HCT116 (cell line): ENCODE measurements around the gene CACNG6. TPM values are rescaled to one million over a fixed set of nuclear protein-coding genes. Genes with fewer than 3 reads are reported as not detected.

Source experiments
- ATAC-seq: fragments of 200-7000 bp; cut with Tn5 transposase; 2 replicates; pipeline ENCODE4 v1.9.1; 2020; ENCODE audit warnings: mild to moderate bottlenecking, moderate library complexity
- BruUV-seq: library from RNA; stranded (reverse); fragments of 400-500 nt; replicated peaks from 2 replicates; lab custom pipeline; 2021; lab: Mats Ljungman, UMichigan
- CTCF ChIA-PET: fragments of 300-600 bp; sonication (Branson Sonifier 250); formaldehyde crosslinking; loops from one replicate; lab custom pipeline; 2021; ENCODE audit warnings: antibody characterized with exemption; lab: Charles Lee
- POLR2A ChIA-PET: fragments of 300-600, 350-600 bp; sonication (Branson Sonifier 250); formaldehyde crosslinking; loops from one replicate; lab custom pipeline; 2021; ENCODE audit warnings: antibody characterized with exemption; lab: Charles Lee
- RAD21 ChIA-PET, 2 experiments: fragments of 300-600 bp; sonication (Branson Sonifier 250); formaldehyde crosslinking; loops; one replicate each; lab custom pipeline; 2023; ENCODE audit warnings: low total read pairs in 2 of 2; ENCODE audit not compliant: uncharacterized antibody in 2 of 2, unreplicated experiment in 2 of 2, low non-redundant PET in 1 of 2; lab: Charles Lee
- DNase-seq: peaks from one replicate; pipeline ENCODE4 v3.0.0-alpha.2; 2010; ENCODE audit warnings: low read depth, low spot score
- H2AFZ ChIP-seq: fragments of 200-600 bp; shearing (Covaris generic), sonication (generic); 2 replicates; pipeline ENCODE4 v1.6.1; 2017; ENCODE audit warnings: low read depth, mixed run types, mixed read lengths, antibody characterized with exemption, low read length; ENCODE audit not compliant: poor library complexity, severe bottlenecking
- H3K27ac ChIP-seq: 2 replicates; pipeline ENCODE4 v1.5.1; 2012; ENCODE audit warnings: low read depth, low read length
- H3K27me3 ChIP-seq: fragments of 200-600 bp; sonication (generic); 2 replicates; pipeline ENCODE4 v1.6.1; 2016; ENCODE audit warnings: mixed run types, low read length, mixed read lengths; ENCODE audit not compliant: insufficient read depth
- H3K36me3 ChIP-seq, 2 experiments: fragments of 200-500 bp in 1 of 2; fragments of 200-600 bp in 1 of 2; sonication (Bioruptor generic) in 1 of 2; sonication (generic) in 1 of 2; 2 replicates each; pipeline versions ENCODE4 v1.5.1 to v1.6.1; 2014 to 2016; ENCODE audit warnings: low read length in 2 of 2, inconsistent platforms in 1 of 2, mixed read lengths in 1 of 2, mixed run types in 1 of 2; ENCODE audit not compliant: insufficient read depth in 2 of 2, control insufficient read depth in 1 of 2
- H3K4me1 ChIP-seq, 2 experiments: fragments of 200-600 bp in 1 of 2; sonication (generic) in 1 of 2; 2 replicates each; pipeline versions ENCODE4 v1.5.1 to v1.6.1; 2012 to 2017; ENCODE audit warnings: low read length in 2 of 2, inconsistent platforms in 1 of 2, mild to moderate bottlenecking in 1 of 2, mixed read lengths in 1 of 2, mixed run types in 1 of 2, moderate library complexity in 1 of 2; ENCODE audit not compliant: insufficient read depth in 2 of 2, control insufficient read depth in 1 of 2
- H3K4me2 ChIP-seq: fragments of 200-600 bp; sonication (generic); 2 replicates; pipeline ENCODE4 v1.6.1; 2017; ENCODE audit warnings: mixed run types, low read length, mixed read lengths
- H3K4me3 ChIP-seq, 2 experiments: fragments of 200-600 bp in 1 of 2; sonication (generic) in 1 of 2; replicated peaks in 1 of 2; 2 replicates each; pipeline ENCODE4 v1.5.1; 2011 to 2016; ENCODE audit warnings: low read length in 2 of 2, control low read depth in 1 of 2, low read depth in 1 of 2, mild to moderate bottlenecking in 1 of 2, mixed read lengths in 1 of 2, mixed run types in 1 of 2
- H3K79me2 ChIP-seq: fragments of 200-600 bp; sonication (generic); 2 replicates; pipeline ENCODE4 v1.6.1; 2017; ENCODE audit warnings: mild to moderate bottlenecking, mixed run types, low read length, moderate library complexity, mixed read lengths; ENCODE audit not compliant: insufficient read depth
- H3K9ac ChIP-seq: fragments of 200-600 bp; sonication (generic); 2 replicates; pipeline ENCODE4 v1.6.1; 2016; ENCODE audit warnings: low read length, mixed read lengths
- H3K9me2 ChIP-seq: fragments of 200-600 bp; sonication (generic), shearing (Covaris generic); 2 replicates; pipeline ENCODE4 v1.6.1; 2017; ENCODE audit warnings: mixed run types, mild to moderate bottlenecking, moderate library complexity; ENCODE audit not compliant: insufficient read depth
- H3K9me3 ChIP-seq, 2 experiments: fragments of 200-500 bp in 1 of 2; fragments of 200-600 bp in 1 of 2; sonication (Bioruptor generic) in 1 of 2; sonication (generic) in 1 of 2; 2 replicates each; pipeline ENCODE4 v1.6.1; 2014 to 2017; ENCODE audit warnings: low read length in 2 of 2, mixed read lengths in 2 of 2, inconsistent platforms in 1 of 2, low read depth in 1 of 2, mild to moderate bottlenecking in 1 of 2, mixed run types in 1 of 2, moderate library complexity in 1 of 2; ENCODE audit not compliant: control insufficient read depth in 1 of 2, insufficient read depth in 1 of 2
- H4K20me1 ChIP-seq: fragments of 200-600 bp; sonication (generic), shearing (Covaris generic); 2 replicates; pipeline ENCODE4 v1.6.1; 2017; ENCODE audit warnings: mixed run types, mild to moderate bottlenecking, moderate library complexity; ENCODE audit not compliant: insufficient read depth
- CBX3 ChIP-seq: IDR thresholded peaks from 2 replicates; pipeline ENCODE4 v1.6.1; 2012; ENCODE audit warnings: low read depth
- CEBPB ChIP-seq: IDR thresholded peaks from 2 replicates; pipeline ENCODE4 v1.6.1; 2012; ENCODE audit warnings: low read depth
- CTCF ChIP-seq, 3 experiments: fragments of 200-600 bp in 1 of 3; sonication (generic) in 1 of 3; IDR thresholded peaks in 2 of 3; conservative IDR thresholded peaks in 1 of 3; 2 replicates each; pipeline ENCODE4 v1.5.1; 2012 to 2017; ENCODE audit warnings: low read depth in 2 of 3, low read length in 2 of 3, antibody characterized with exemption in 1 of 3, borderline replicate concordance in 1 of 3, control low read depth in 1 of 3, mild to moderate bottlenecking in 1 of 3, mixed read lengths in 1 of 3, mixed run types in 1 of 3, moderate library complexity in 1 of 3; ENCODE audit not compliant: insufficient read depth in 1 of 3
- EGR1 ChIP-seq: IDR thresholded peaks from 2 replicates; pipeline ENCODE4 v1.6.1; 2012; ENCODE audit warnings: low read depth
- ELF1 ChIP-seq: IDR thresholded peaks from 2 replicates; pipeline ENCODE4 v1.6.1; 2012; ENCODE audit warnings: low read depth, borderline replicate concordance
- POLR2A ChIP-seq: IDR thresholded peaks from 2 replicates; pipeline ENCODE4 v1.7.0; 2011; ENCODE audit warnings: borderline replicate concordance; ENCODE audit not compliant: insufficient read depth, insufficient read length; ENCODE audit errors: extremely low read depth
- POLR2AphosphoS5 ChIP-seq: IDR thresholded peaks from 2 replicates; pipeline ENCODE4 v1.6.1; 2011; ENCODE audit warnings: mild to moderate bottlenecking, low read depth, low read length, moderate library complexity
- REST ChIP-seq: IDR thresholded peaks from 2 replicates; pipeline ENCODE4 v1.6.1; 2012; ENCODE audit warnings: low read depth
- SRF ChIP-seq: IDR thresholded peaks from 2 replicates; pipeline ENCODE4 v1.6.1; 2012; ENCODE audit warnings: low read depth
- YY1 ChIP-seq: IDR thresholded peaks from 2 replicates; pipeline ENCODE4 v1.6.1; 2011; ENCODE audit warnings: low read length, low read depth, moderate library complexity, mild to moderate bottlenecking; ENCODE audit not compliant: insufficient replicate concordance; ENCODE audit errors: extremely low read depth
- ZFX ChIP-seq: fragments of 450-650 bp; IDR thresholded peaks from 2 replicates; pipeline ENCODE4 v1.6.1; 2017
- intact Hi-C: fragments of 100-400 bp; cut with micrococcal nuclease; formaldehyde crosslinking; loops from 2 replicates; pipeline ENCODE4 v1.10.0; 2022
- total RNA-seq: library from RNA; stranded (reverse); gene quantifications from one replicate; pipeline ENCODE4 v1.2.1, GENCODE V29; 2021; ENCODE audit not compliant: unreplicated experiment
- TF ChIP-seq, protein P1 (sequence below): IDR thresholded peaks from 2 replicates; pipeline ENCODE4 v1.6.1; 2012

Gene CACNG6
- total RNA-seq, 1 experiment from 2014 or later, result 0.15 TPM

- intact Hi-C loops, result no loop called here
- ATAC-seq (no peak), DNase-seq (no peak)
- H3K27me3 ChIP-seq, result no peaks in the 10 kb centered on the region
- ChIA-PET CTCF (no interaction called here), POLR2A (interaction anchor here (2.0 kb wide), 1 partner anchor 9 kb away, joined by 6 read pairs; no protein-coding TSS in a partner anchor), RAD21 (interaction anchor here in 1 of 2 experiments (0.5 kb wide), 1 partner anchor 41 kb away, joined by 6 read pairs; no protein-coding TSS in a partner anchor)
- no TSS peak for BruUV-seq
- H3K4me1 ChIP-seq, result peaks cover 0 to 4% of the 10 kb centered on the region in 2 experiments; a peak in 1 of 4 replicates
- no peak overlapping the region for H3K4me3 ChIP-seq
- no peak overlapping the region for H3K4me2 ChIP-seq
- H3K9ac ChIP-seq, result no peak overlapping the region
- H3K79me2 ChIP-seq, result no peaks in the 10 kb centered on the region
- no peaks in the 10 kb centered on the region for H3K9me2 ChIP-seq
- H3K27ac ChIP-seq, result no peak overlapping the region
- no peak overlapping the region for H2AFZ ChIP-seq
- no peaks in the 10 kb centered on the region for H3K9me3 ChIP-seq
- no peaks in the 10 kb centered on the region for H4K20me1 ChIP-seq
- TF ChIP-seq EGR1, result no peak
- TF ChIP-seq CBX3, result no peak
- TF ChIP-seq, protein P1, sequence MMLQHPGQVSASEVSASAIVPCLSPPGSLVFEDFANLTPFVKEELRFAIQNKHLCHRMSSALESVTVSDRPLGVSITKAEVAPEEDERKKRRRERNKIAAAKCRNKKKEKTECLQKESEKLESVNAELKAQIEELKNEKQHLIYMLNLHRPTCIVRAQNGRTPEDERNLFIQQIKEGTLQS, result no peak
- no peaks in the 10 kb centered on the region for H3K36me3 ChIP-seq
These were observed 2.5 kb upstream of the CACNG6 start for GRCh38 chr19:53988981-53989380.

DNA sequence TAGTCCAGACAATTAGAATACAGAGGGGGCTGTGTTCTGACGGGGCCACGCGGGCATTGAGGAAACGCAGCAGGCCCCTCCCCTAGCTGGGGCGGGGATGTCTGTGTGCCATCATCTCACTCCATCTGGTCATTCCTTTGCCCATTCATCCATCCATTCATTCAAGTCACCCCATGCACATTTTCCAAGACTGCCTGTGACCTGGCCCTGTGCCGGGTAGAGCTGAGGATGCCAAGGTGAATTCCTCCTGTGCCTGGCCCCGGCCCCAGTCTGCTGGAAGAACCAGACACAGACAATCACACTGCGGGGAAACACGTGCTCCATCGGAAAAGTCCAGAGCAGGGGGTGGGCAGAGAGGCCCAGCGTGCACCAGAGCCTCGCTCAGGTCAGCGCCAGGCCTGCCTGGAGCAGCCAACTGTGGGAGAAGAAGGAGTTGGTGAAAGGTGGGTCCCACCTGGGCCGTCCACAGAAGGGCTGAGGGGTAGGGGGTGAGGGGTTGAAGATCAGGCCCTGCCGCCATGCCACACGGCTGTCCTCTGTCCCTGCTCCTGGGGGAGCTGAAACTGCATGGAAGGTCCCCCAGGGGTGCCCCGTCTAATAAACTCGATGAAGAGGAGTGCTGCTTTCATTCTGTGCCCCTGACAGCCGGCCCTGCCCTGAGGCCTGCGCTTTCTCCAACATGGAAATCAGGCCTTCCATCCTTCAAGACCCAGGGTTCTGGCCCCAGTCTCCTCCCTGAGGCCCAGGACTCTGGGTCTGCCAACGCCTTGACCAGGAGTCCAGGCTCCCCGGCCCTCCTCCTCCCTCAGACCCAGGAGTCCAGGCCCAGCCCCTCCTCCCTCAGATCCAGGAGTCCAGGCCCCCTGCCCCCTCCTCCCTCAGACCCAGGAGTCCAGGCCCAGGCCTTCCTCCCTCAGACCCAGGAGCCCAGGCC lies 1.6 kb upstream of the CACNG6 start:
- no peak for ATAC-seq
- no TSS peak for BruUV-seq
- CTCF ChIA-PET, result no interaction called here
- intact Hi-C loops, result no loop called here
- Histone ChIP-seq H4K20me1 (no peaks in the 10 kb centered on the region), H3K79me2 (no peaks in the 10 kb centered on the region), H3K9me3 (no peaks in the 10 kb centered on the region), H3K9me2 (no peaks in the 10 kb centered on the region), H3K9ac (no peak overlapping the region), H3K4me1 (peaks cover 0 to 11% of the 10 kb centered on the region in 2 experiments; a peak in 1 of 4 replicates), H3K27me3 (no peaks in the 10 kb centered on the region), H3K27ac (no peak overlapping the region), H2AFZ (no peak overlapping the region), H3K4me3 (no peak overlapping the region), H3K4me2 (no peak overlapping the region), H3K36me3 (no peaks in the 10 kb centered on the region)
- RAD21 ChIA-PET, result interaction anchor here in 1 of 2 experiments (0.5 kb wide), 1 partner anchor 40 kb away, joined by 6 read pairs; no protein-coding TSS in a partner anchor
- DNase-seq, result no peak
- POLR2A ChIA-PET, result interaction anchor here (2.0 kb wide), 1 partner anchor 9 kb away, joined by 6 read pairs; no protein-coding TSS in a partner anchor
- TF ChIP-seq POLR2AphosphoS5, result no peak
- no peak for TF ChIP-seq SRF
- no peak for TF ChIP-seq POLR2A
- TF ChIP-seq REST, result no peak
- TF ChIP-seq CEBPB, result no peak
- TF ChIP-seq EGR1, result no peak
- no peak for TF ChIP-seq ELF1
- TF ChIP-seq YY1, result no peak
- no peak for TF ChIP-seq CTCF (IDR thresholded peaks at IDR 0.05 in 2 of 3, conservative IDR thresholded peaks at IDR 0.05 in 1 of 3; ENCODE audit: borderline replicate concordance in 1 of 3, insufficient read depth in 1 of 3, low read depth in 2 of 3, low read length in 2 of 3)
- TF ChIP-seq CBX3, result no peak
- TF ChIP-seq ZFX, result no peak
